Stimulated activated naive CD8-positive, alpha-beta T cell treated with anti-CD3 and anti-CD28 coated beads, Interleukin-15, Interleukin-2, amounts not matched to agents 100 U/mL and 50 U/mL, for 24 hours (primary cell): ENCODE results near the gene MTG2.

Experiments used
- ATAC-seq: fragments of 150-1000 bp; cut with Tn5 transposase; one replicate; pipeline ENCODE4 v1.10.0; 2021
- DNase-seq: peaks from one replicate; pipeline ENCODE4 v3.0.0; 2021

Gene MTG2

GRCh38 chr20:62163485-62163865, 19.4 kb upstream of the MTG2 start:
- ATAC-seq = no peak
- no peak for DNase-seq

GRCh38 chr20:62163986-62164762, 18.7 kb upstream of the MTG2 start:
- ATAC-seq (no peak), DNase-seq (no peak)

GRCh38 chr20:62164879-62165761, 17.7 kb upstream of the MTG2 start:
- DNase-seq = no peak

GRCh38 chr20:62165762-62166399, 16.9 kb upstream of the MTG2 start:
- ATAC-seq = no peak
- no peak for DNase-seq

More at GRCh38 chr20:62164879-62165761, 17.7 kb upstream of the MTG2 start:
- no peak for ATAC-seq

GRCh38 chr20:62167474-62167873, 15.4 kb upstream of the MTG2 start:
- DNase-seq (no peak), ATAC-seq (no peak)

GRCh38 chr20:62168061-62168460, 14.8 kb upstream of the MTG2 start:
- DNase-seq = no peak
- no peak for ATAC-seq

GRCh38 chr20:62168890-62169435, 13.9 kb upstream of the MTG2 start:
- no peak for ATAC-seq

GRCh38 chr20:62170536-62170935, 12.3 kb upstream of the MTG2 start:
- ATAC-seq (no peak), DNase-seq (no peak)

More at GRCh38 chr20:62168890-62169435, 13.9 kb upstream of the MTG2 start:
- no peak for DNase-seq

GRCh38 chr20:62171245-62171644, 11.6 kb upstream of the MTG2 start:
- DNase-seq = no peak
- ATAC-seq = no peak

- ATAC-seq (no peak), DNase-seq (no peak)
Observed at GRCh38 chr20:62172666-62173065, 10.2 kb upstream of the MTG2 start.

- ATAC-seq = no peak
- no peak for DNase-seq
Observed at GRCh38 chr20:62174021-62174804, 8.6 kb upstream of the MTG2 start.

GRCh38 chr20:62174870-62175624, 7.8 kb upstream of the MTG2 start:
- DNase-seq (no peak), ATAC-seq (no peak)

- DNase-seq (no peak), ATAC-seq (no peak)
Observed at GRCh38 chr20:62175711-62176110, 7.1 kb upstream of the MTG2 start.

GRCh38 chr20:62176866-62177265, 6.0 kb upstream of the MTG2 start:
- no peak for DNase-seq
- ATAC-seq = no peak

- ATAC-seq = no peak
- DNase-seq = no peak
Observed at GRCh38 chr20:62177307-62177706, 5.5 kb upstream of the MTG2 start.

GRCh38 chr20:62178316-62179161, 4.3 kb upstream of the MTG2 start:
- ATAC-seq = no peak
- DNase-seq = no peak

- DNase-seq (no peak), ATAC-seq (no peak)
Observed at GRCh38 chr20:62179162-62179504, 3.7 kb upstream of the MTG2 start.

GRCh38 chr20:62181808-62182207, 1.0 kb upstream of the MTG2 start:
- ATAC-seq (no peak), DNase-seq (no peak)

GRCh38 chr20:62183426-62184142, 756 bp downstream of the MTG2 start:
- ATAC-seq = no peak
- DNase-seq = no peak

- ATAC-seq = no peak
- DNase-seq = no peak
Observed at GRCh38 chr20:62186096-62186426, 3.2 kb downstream of the MTG2 start.
